Endometrial microvascular endothelial cells (primary cell): Measurements from ENCODE around the gene TBC1D4. TPM values are rescaled to one million over a fixed set of nuclear protein-coding genes. Genes with fewer than 3 reads are reported as not detected.

Experiments
- in situ Hi-C: cut with HindIII; loops from 2 replicates; pipeline ENCODE4 v1.10.0; 2017; ENCODE audit warnings: low sequenced_read_pairs, low pct_unique_long_range_greater_than_20kb; ENCODE audit errors: inconsistent ontology term
- total RNA-seq: library from RNA; depleted of rRNA; stranded (reverse); fragments of >200 nt; gene quantifications from one replicate; pipeline ENCODE4 v1.2.3, GENCODE V29; 2015; ENCODE audit errors: inconsistent ontology term

The TBC1D4 gene
- total RNA-seq, 1 donor from 2014 or later = 33.3 TPM

GRCh38 chr13:75372923-75373841, 108.8 kb downstream of the TBC1D4 start:
- in situ Hi-C loops = no loop called here

GRCh38 chr13:75372517-75372916, 109.5 kb downstream of the TBC1D4 start:
- in situ Hi-C loops = no loop called here

GRCh38 chr13:75371203-75371602, 110.8 kb downstream of the TBC1D4 start:
- in situ Hi-C loops = no loop called here

- in situ Hi-C loops = no loop called here
These were observed 111.2 kb downstream of the TBC1D4 start for GRCh38 chr13:75370774-75371173.

- in situ Hi-C loops = no loop called here
These were observed 112.0 kb downstream of the TBC1D4 start for GRCh38 chr13:75369981-75370380.

GRCh38 chr13:75368167-75368566, 113.8 kb downstream of the TBC1D4 start:
- in situ Hi-C loops = no loop called here

GRCh38 chr13:75366380-75367280, 115.3 kb downstream of the TBC1D4 start:
- in situ Hi-C loops = no loop called here

- in situ Hi-C loops = no loop called here
These were observed 116.2 kb downstream of the TBC1D4 start for GRCh38 chr13:75365724-75366173.

GRCh38 chr13:75364131-75364713, 117.7 kb downstream of the TBC1D4 start:
- in situ Hi-C loops = no loop called here

- in situ Hi-C loops = no loop called here
These were observed 118.6 kb downstream of the TBC1D4 start for GRCh38 chr13:75363371-75363770.

GRCh38 chr13:75362026-75362425, 119.9 kb downstream of the TBC1D4 start:
- in situ Hi-C loops = no loop called here

- in situ Hi-C loops = no loop called here
These were observed 121.8 kb downstream of the TBC1D4 start for GRCh38 chr13:75360170-75360569.

- in situ Hi-C loops = no loop called here
These were observed 122.7 kb downstream of the TBC1D4 start for GRCh38 chr13:75359266-75359665.

GRCh38 chr13:75357576-75358289, 124.2 kb downstream of the TBC1D4 start:
- in situ Hi-C loops = no loop called here

- in situ Hi-C loops = no loop called here
These were observed 125.5 kb downstream of the TBC1D4 start for GRCh38 chr13:75356421-75356820.

GRCh38 chr13:75355609-75356008, 126.4 kb downstream of the TBC1D4 start:
- in situ Hi-C loops = no loop called here

GRCh38 chr13:75353781-75354193, 128.2 kb downstream of the TBC1D4 start:
- in situ Hi-C loops = no loop called here

GRCh38 chr13:75352641-75353327, 129.2 kb downstream of the TBC1D4 start:
- in situ Hi-C loops = no loop called here
